Upper lobe of left lung (tissue), 6 donors: ENCODE measurements around the gene TANGO2. TPM values are rescaled to one million over a fixed set of nuclear protein-coding genes. Genes with fewer than 3 reads are reported as not detected.

Experiments
- ATAC-seq, 2 donors: fragments of 200-7000 bp; cut with Tn5 transposase; one replicate each; pipeline ENCODE4 v1.9.1; 2022; ENCODE audit warnings: mild to moderate bottlenecking in 2 of 2, moderate library complexity in 2 of 2; ENCODE audit not compliant: low FRiP score in 2 of 2
- DNase-seq, 2 donors: peaks; one replicate each; pipeline ENCODE4 v3.0.0-alpha.2; 2019 to 2020
- H3K27ac ChIP-seq, 4 donors: fragments of 200-600 bp; sonication (generic); one replicate each; pipeline ENCODE4 v1.5.1; 2016 to 2019
- H3K27me3 ChIP-seq, 4 donors: fragments of 200-600 bp; sonication (generic); one replicate each; pipeline ENCODE4 v1.5.1; 2017 to 2019
- H3K36me3 ChIP-seq, 4 donors: fragments of 200-600 bp; sonication (generic); one replicate each; pipeline ENCODE4 v1.5.1; 2016 to 2019
- H3K4me1 ChIP-seq, 4 donors: fragments of 200-600 bp; sonication (generic); one replicate each; pipeline ENCODE4 v1.5.1; 2018 to 2019
- H3K4me3 ChIP-seq, 4 donors: fragments of 200-600 bp; sonication (generic); one replicate each; pipeline ENCODE4 v1.5.1; 2017 to 2019; ENCODE audit warnings: mild to moderate bottlenecking in 2 of 4, moderate library complexity in 1 of 4
- H3K9me3 ChIP-seq, 4 donors: fragments of 200-600 bp; sonication (generic); one replicate each; pipeline ENCODE4 v1.5.1; 2018 to 2019
- CTCF ChIP-seq, 6 experiments: fragments of 450-650 bp in 4 of 6; fragments of 200-600 bp in 2 of 6; sonication (generic) in 2 of 6; IDR thresholded peaks; one replicate each; pipeline ENCODE4 v1.5.1; 2016 to 2019; ENCODE audit warnings: antibody characterized with exemption in 6 of 6
- EP300 ChIP-seq, 4 donors: sonication (generic); formaldehyde crosslinking; IDR thresholded peaks; one replicate each; pipeline ENCODE4 v1.5.1; 2017; ENCODE audit warnings: antibody characterized with exemption in 4 of 4, control low read depth in 2 of 4
- POLR2A ChIP-seq, 4 donors: fragments of 450-650 bp; IDR thresholded peaks; one replicate each; pipeline ENCODE4 v1.5.1; 2016 to 2017; ENCODE audit warnings: antibody characterized with exemption in 4 of 4, mild to moderate bottlenecking in 2 of 4
- POLR2AphosphoS5 ChIP-seq, 2 donors: sonication (generic); formaldehyde crosslinking; IDR thresholded peaks; one replicate each; pipeline ENCODE4 v1.5.1; 2017; ENCODE audit warnings: antibody characterized with exemption in 2 of 2
- WGBS, 2 donors: methylation state at CpG; one replicate each; pipeline ENCODE4 v1.1.5; 2017 to 2018; 5-methylcytosine and 5-hydroxymethylcytosine counted together
- total RNA-seq, 6 donors: library from RNA; depleted of rRNA in 4 of 6; stranded (reverse); fragments of >200 nt in 4 of 6; gene quantifications; one replicate each; pipeline versions ENCODE4 v1.1.0 to v1.2.1, GENCODE V29; 2016 to 2021
- donor health status: DM: no; HTN: no; CAD: no; lungs with moderate emphysema.
- donor health status: DM: no; HTN: yes; CAD: no; lungs with severe emphysema.

Gene TANGO2
- total RNA-seq, 6 donors from 2014 or later = 33.9 to 94.3 (median 55.0) TPM

GRCh38 chr22:20038574-20038973, 17.7 kb downstream of the TANGO2 start:
- peaks cover 0 to 65% (median 36%) of the 10 kb centered on the region in 4 donors for H3K36me3 ChIP-seq
- H3K4me1 ChIP-seq = peaks cover 0 to 8% (median under 1%) of the 10 kb centered on the region in 4 donors
- H3K9me3 ChIP-seq = no peaks in the 10 kb centered on the region
- no peaks in the 10 kb centered on the region for H3K27me3 ChIP-seq
- no peak overlapping the region for H3K27ac ChIP-seq
- 95% methylated on average over 3 to 7 of the region's 7 CpGs for WGBS, 2 donors
- no peak for TF ChIP-seq POLR2A (IDR thresholded peaks at IDR 0.05)
- no peak for TF ChIP-seq EP300 (IDR thresholded peaks at IDR 0.05)
- no peak for TF ChIP-seq POLR2AphosphoS5 (IDR thresholded peaks at IDR 0.05)
- TF ChIP-seq CTCF (IDR thresholded peaks at IDR 0.05) = no peak
- no peak overlapping the region for H3K4me3 ChIP-seq
- ATAC-seq (no peak), DNase-seq (no peak)

GRCh38 chr22:20039683-20040325, 18.9 kb downstream of the TANGO2 start:
- TF ChIP-seq EP300 (IDR thresholded peaks at IDR 0.05) (no peak), CTCF (IDR thresholded peaks at IDR 0.05) (no peak), POLR2AphosphoS5 (IDR thresholded peaks at IDR 0.05) (no peak), POLR2A (IDR thresholded peaks at IDR 0.05) (no peak)
- H3K27ac ChIP-seq = no peak overlapping the region
- ATAC-seq (no peak), DNase-seq (no peak)
- no peaks in the 10 kb centered on the region for H3K9me3 ChIP-seq
- peaks cover 0 to 6% (median 0%) of the 10 kb centered on the region in 4 donors for H3K4me1 ChIP-seq
- 88 to 94% methylated on average over 9 of the region's 9 CpGs for WGBS, 2 donors
- no peak overlapping the region for H3K4me3 ChIP-seq
- H3K27me3 ChIP-seq = no peaks in the 10 kb centered on the region
- H3K36me3 ChIP-seq = peaks cover 0 to 78% (median 44%) of the 10 kb centered on the region in 4 donors

GRCh38 chr22:20040327-20041200, 19.7 kb downstream of the TANGO2 start:
- H3K27ac ChIP-seq = no peak overlapping the region
- H3K36me3 ChIP-seq = peaks cover 0 to 82% (median 43%) of the 10 kb centered on the region in 4 donors
- no peak for DNase-seq
- WGBS, 2 donors = 97 to 98% methylated on average over 7 of the region's 7 CpGs
- H3K4me1 ChIP-seq = peaks cover 0 to 4% (median 0%) of the 10 kb centered on the region in 4 donors
- no peaks in the 10 kb centered on the region for H3K27me3 ChIP-seq
- no peak for TF ChIP-seq CTCF (IDR thresholded peaks at IDR 0.05)
- TF ChIP-seq EP300 (IDR thresholded peaks at IDR 0.05) = no peak
- no peak for TF ChIP-seq POLR2AphosphoS5 (IDR thresholded peaks at IDR 0.05)
- no peak for TF ChIP-seq POLR2A (IDR thresholded peaks at IDR 0.05)
- no peak overlapping the region for H3K4me3 ChIP-seq
- H3K9me3 ChIP-seq = no peaks in the 10 kb centered on the region
- no peak for ATAC-seq

DNA sequence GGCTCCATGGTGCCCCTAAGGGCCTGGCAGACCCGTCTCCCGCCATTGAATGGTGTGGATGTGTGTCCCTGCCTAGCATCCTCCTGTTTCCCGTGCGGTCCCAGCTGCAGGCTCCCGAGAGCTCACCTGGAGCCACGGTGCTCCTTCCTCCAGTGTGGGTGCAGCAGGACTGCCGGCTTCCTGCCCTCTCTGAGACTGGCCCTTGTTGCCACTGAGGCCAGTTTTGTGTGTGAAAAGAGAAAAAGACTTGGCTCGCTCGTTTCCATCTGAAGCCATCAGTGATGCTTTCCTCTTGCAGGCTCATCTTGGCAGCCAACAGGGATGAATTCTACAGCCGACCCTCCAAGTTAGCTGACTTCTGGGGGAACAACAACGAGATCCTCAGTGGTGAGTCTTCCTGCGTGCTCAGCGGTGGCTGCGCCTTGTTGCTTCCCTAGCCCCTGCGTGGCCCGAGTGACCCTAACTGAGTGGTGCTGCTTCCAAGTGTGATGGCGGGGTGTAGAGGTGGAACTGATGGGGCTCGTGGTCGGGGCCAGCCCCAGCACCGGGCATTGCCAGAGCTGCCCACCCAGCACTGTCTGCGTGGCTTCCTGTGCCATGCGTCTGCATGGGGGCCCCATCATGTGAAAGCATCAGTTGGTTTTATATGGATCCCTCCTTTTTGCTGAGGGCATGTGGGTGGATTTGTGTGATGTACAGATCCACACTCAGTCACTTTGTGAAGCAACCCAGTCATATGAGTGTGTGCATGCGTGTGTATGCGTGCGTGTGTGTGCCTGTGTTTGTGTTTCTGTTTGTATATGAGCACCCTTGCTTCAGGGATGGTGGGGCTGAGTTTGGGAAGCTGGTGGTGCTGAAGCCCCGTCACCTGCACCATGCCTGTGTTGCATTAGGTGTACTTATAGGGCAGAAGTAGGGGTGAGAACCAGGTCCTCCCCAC, 22.4 kb downstream of the TANGO2 start:
- H3K9me3 ChIP-seq = no peaks in the 10 kb centered on the region
- H3K36me3 ChIP-seq = peaks cover 0 to 84% (median 43%) of the 10 kb centered on the region in 4 donors
- DNase-seq (no peak), ATAC-seq (no peak)
- H3K4me1 ChIP-seq = no peaks in the 10 kb centered on the region
- WGBS, 2 donors = 95 to 96% methylated on average over 11 to 26 of the region's 26 CpGs
- no peak overlapping the region for H3K27ac ChIP-seq
- H3K27me3 ChIP-seq = no peaks in the 10 kb centered on the region
- TF ChIP-seq POLR2AphosphoS5 (IDR thresholded peaks at IDR 0.05) (no peak), EP300 (IDR thresholded peaks at IDR 0.05) (no peak), CTCF (IDR thresholded peaks at IDR 0.05) (no peak), POLR2A (IDR thresholded peaks at IDR 0.05) (no peak)
- H3K4me3 ChIP-seq = no peak overlapping the region
